Measurements from ENCODE around the gene PLP2.

PLP2 gene

GRCh38 chrX:49212861-49213260 lies 41.2 kb downstream of the PLP2 start:
- DNase-seq, result no peak

DNA sequence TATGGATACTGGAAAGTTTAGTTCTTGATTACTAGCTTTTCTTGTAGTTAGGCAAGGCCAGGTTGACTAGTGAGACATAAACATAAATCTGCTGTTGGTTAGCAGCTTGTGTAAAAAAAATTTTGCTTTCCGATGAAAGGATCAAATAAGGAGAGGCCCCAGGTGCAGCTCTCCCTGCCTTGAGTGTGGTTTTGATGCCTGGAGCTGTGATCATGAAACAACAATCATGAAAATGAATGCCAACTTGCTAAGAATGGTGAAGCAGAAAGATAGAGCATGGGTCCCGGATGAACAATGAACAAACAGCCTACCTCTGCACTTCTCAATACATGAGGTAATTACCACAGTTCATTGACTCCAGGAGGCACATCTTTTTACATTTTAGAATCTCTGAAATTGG lies 42.7 kb downstream of the PLP2 start:
- DNase-seq, result no peak

- DNase-seq, result no peak
Observed at GRCh38 chrX:49214996-49215526, 43.4 kb downstream of the PLP2 start.

- no peak for DNase-seq
Observed at GRCh38 chrX:49220100-49220499, 48.4 kb downstream of the PLP2 start.

DNA sequence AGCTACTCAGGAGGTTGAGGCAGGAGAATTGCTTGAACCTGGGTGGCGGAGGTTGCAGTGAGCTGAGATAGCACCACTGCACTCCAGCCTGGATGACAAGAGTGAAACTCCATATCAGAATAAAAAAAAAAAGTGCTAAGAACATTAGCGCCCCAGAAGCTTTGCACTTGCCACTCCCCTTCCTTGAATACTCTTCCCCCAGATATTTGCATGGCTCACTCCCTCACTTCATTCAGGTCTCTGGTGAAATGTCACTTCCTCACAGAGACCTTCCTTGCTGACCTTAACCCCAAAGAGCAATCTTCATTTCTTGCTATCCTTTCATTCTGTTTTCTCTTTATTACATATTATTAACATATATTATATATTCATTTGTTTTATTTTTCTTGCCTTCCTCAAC lies 50.2 kb downstream of the PLP2 start:
- no peak for DNase-seq

All from activated CD4-positive, alpha-beta T cell treated with anti-CD3 and anti-CD28 coated beads, Interleukin-10, Interleukin-2, amounts not matched to agents 100 ng/mL and 50 ng/mL, durations not matched to agents 16 hours and 8 hours (primary cell).